Natural killer cell (primary cell): ENCODE data around the gene NAV2. TPM values are rescaled to one million over a fixed set of nuclear protein-coding genes. Genes with fewer than 3 reads are reported as not detected.

Experiments used
- ATAC-seq, 3 donors: fragments of 150-1000 bp in 2 of 3; fragments of 200-7000 bp in 1 of 3; cut with Tn5 transposase; 1 replicate in 1 of 3; 2 replicates in 2 of 3; pipeline ENCODE4 v1.10.0; 2021; ENCODE audit warnings: mild to moderate bottlenecking in 2 of 3, moderate library complexity in 2 of 3
- DNase-seq, 2 donors: peaks; one replicate each; pipeline versions ENCODE4 v3.0.0 to v3.0.0-alpha.2; 2013 to 2021; ENCODE audit warnings: mixed read lengths in 1 of 2
- H3K27ac ChIP-seq: one replicate; pipeline ENCODE4 v1.5.1; 2013; ENCODE audit warnings: mild to moderate bottlenecking, low read length
- H3K27me3 ChIP-seq: one replicate; pipeline ENCODE4 v1.6.1; 2013; ENCODE audit warnings: low read length; ENCODE audit not compliant: control insufficient read depth, insufficient read depth
- H3K36me3 ChIP-seq: one replicate; pipeline ENCODE4 v1.6.1; 2013; ENCODE audit warnings: low read length; ENCODE audit not compliant: control insufficient read depth, insufficient read depth
- H3K4me1 ChIP-seq: one replicate; pipeline ENCODE4 v1.6.1; 2013; ENCODE audit warnings: low read length; ENCODE audit not compliant: control insufficient read depth, insufficient read depth
- H3K4me3 ChIP-seq: one replicate; pipeline ENCODE4 v1.5.1; 2013; ENCODE audit warnings: low read length
- H3K9me3 ChIP-seq: one replicate; pipeline ENCODE4 v1.6.1; 2013; ENCODE audit warnings: low read length; ENCODE audit not compliant: control insufficient read depth, insufficient read depth
- H3K27ac Mint-ChIP-seq, 2 donors: one replicate each; pipeline ENCODE4 v1.8.0; 2022; ENCODE audit warnings: mild to moderate bottlenecking in 2 of 2, mixed read lengths in 2 of 2, moderate library complexity in 1 of 2
- H3K27me3 Mint-ChIP-seq, 2 donors: one replicate each; pipeline ENCODE4 v1.8.0; 2022; ENCODE audit warnings: low read depth in 2 of 2, mixed read lengths in 2 of 2
- H3K36me3 Mint-ChIP-seq: one replicate; pipeline ENCODE4 v1.8.0; 2022; ENCODE audit warnings: mixed read lengths
- H3K4me1 Mint-ChIP-seq, 2 donors: one replicate each; pipeline ENCODE4 v1.8.0; 2022; ENCODE audit warnings: mixed read lengths in 2 of 2
- H3K4me3 Mint-ChIP-seq: one replicate; pipeline ENCODE4 v1.8.0; 2022; ENCODE audit warnings: mild to moderate bottlenecking, moderate library complexity, mixed read lengths
- H3K9me3 Mint-ChIP-seq, 2 donors: one replicate each; pipeline ENCODE4 v1.8.0; 2022; ENCODE audit warnings: mixed read lengths in 2 of 2
- CTCF ChIP-seq: fragments of 200-600 bp; IDR thresholded peaks from one replicate; pipeline ENCODE4 v1.8.0; 2022; ENCODE audit warnings: antibody characterized with exemption
- WGBS: methylation state at CpG from one replicate; pipeline ENCODE4 v1.1.7; 2013; ENCODE audit warnings: missing lambda C conversion rate; ENCODE audit not compliant: insufficient coverage; 5-methylcytosine and 5-hydroxymethylcytosine counted together
- intact Hi-C: fragments of 100-400 bp; cut with micrococcal nuclease; formaldehyde crosslinking; loops from one replicate; pipeline ENCODE4 v1.14.2; 2022
- total RNA-seq, 4 donors: library from RNA; stranded (reverse); fragments of 120-200 nt in 1 of 4; gene quantifications; one replicate each; pipeline versions ENCODE4 v1.2.3 to v1.2.4, GENCODE V29; 2013 to 2022

NAV2 gene
- total RNA-seq, 3 donors from 2014 or later (not counting 1 experiment from before 2014, with no cell fraction given) = 0.14 to 1.6 (median 0.43) TPM

- Mint-ChIP-seq H3K36me3 (no peaks in the 10 kb centered on the region), H3K27ac (no peak overlapping the region), H3K27me3 (no peaks in the 10 kb centered on the region), H3K9me3 (no peaks in the 10 kb centered on the region), H3K4me1 (no peaks in the 10 kb centered on the region), H3K4me3 (no peak overlapping the region)
- 85% methylated on average over 4 of the region's 4 CpGs for WGBS
- DNase-seq = no peak
- H3K27me3 ChIP-seq = no peaks in the 10 kb centered on the region
- H3K9me3 ChIP-seq = no peaks in the 10 kb centered on the region
- TF ChIP-seq CTCF = no peak
- no peak for ATAC-seq
- no peaks in the 10 kb centered on the region for H3K36me3 ChIP-seq
- no peak overlapping the region for H3K27ac ChIP-seq
- intact Hi-C loops = no loop called here
- no peak overlapping the region for H3K4me3 ChIP-seq
- H3K4me1 ChIP-seq = no peaks in the 10 kb centered on the region
Observed at GRCh38 chr11:19737575-19737974, 24.9 kb downstream of the NAV2 start.

GRCh38 chr11:19738124-19738523, 25.5 kb downstream of the NAV2 start:
- H3K9me3 Mint-ChIP-seq = no peaks in the 10 kb centered on the region
- no peak for DNase-seq
- ATAC-seq = no peak

GRCh38 chr11:19739872-19740271, 27.2 kb downstream of the NAV2 start:
- intact Hi-C loops = no loop called here
- no peaks in the 10 kb centered on the region for H3K9me3 ChIP-seq
- no peak overlapping the region for H3K4me3 Mint-ChIP-seq
- H3K4me1 Mint-ChIP-seq = no peaks in the 10 kb centered on the region
- no peak for DNase-seq
- no peaks in the 10 kb centered on the region for H3K4me1 ChIP-seq
- H3K27ac Mint-ChIP-seq = no peak overlapping the region
- ATAC-seq = no peak
- peaks cover 0 to 2% of the 10 kb centered on the region in 2 donors for H3K27me3 Mint-ChIP-seq
- no peak overlapping the region for H3K27ac ChIP-seq
- no peak overlapping the region for H3K4me3 ChIP-seq
- H3K27me3 ChIP-seq = no peaks in the 10 kb centered on the region
- H3K9me3 Mint-ChIP-seq = no peaks in the 10 kb centered on the region
- TF ChIP-seq CTCF = no peak
- H3K36me3 Mint-ChIP-seq = no peaks in the 10 kb centered on the region
- no peaks in the 10 kb centered on the region for H3K36me3 ChIP-seq
- WGBS = 100% methylated on average over 4 of the region's 4 CpGs

More at GRCh38 chr11:19738124-19738523, 25.5 kb downstream of the NAV2 start:
- no peaks in the 10 kb centered on the region for H3K36me3 ChIP-seq
- no peaks in the 10 kb centered on the region for H3K9me3 ChIP-seq
- H3K4me3 ChIP-seq = no peak overlapping the region
- Mint-ChIP-seq H3K27me3 (peaks cover 0 to 2% of the 10 kb centered on the region in 2 donors), H3K4me3 (no peak overlapping the region), H3K27ac (no peak overlapping the region), H3K36me3 (no peaks in the 10 kb centered on the region), H3K4me1 (no peaks in the 10 kb centered on the region)
- intact Hi-C loops = no loop called here
- TF ChIP-seq CTCF = no peak
- H3K27ac ChIP-seq = no peak overlapping the region
- H3K4me1 ChIP-seq = no peaks in the 10 kb centered on the region
- no peaks in the 10 kb centered on the region for H3K27me3 ChIP-seq
- WGBS = 53% methylated on average over 3 of the region's 3 CpGs

- DNase-seq = no peak
- no peak for TF ChIP-seq CTCF
- 80% methylated on average over 1 of the region's 1 CpG for WGBS
- ATAC-seq = no peak
- Mint-ChIP-seq H3K4me1 (no peaks in the 10 kb centered on the region), H3K9me3 (no peaks in the 10 kb centered on the region), H3K36me3 (no peaks in the 10 kb centered on the region), H3K27ac (no peak overlapping the region), H3K27me3 (peaks cover 0 to 2% of the 10 kb centered on the region in 2 donors), H3K4me3 (no peak overlapping the region)
- Histone ChIP-seq H3K9me3 (no peaks in the 10 kb centered on the region), H3K4me1 (no peaks in the 10 kb centered on the region), H3K27me3 (no peaks in the 10 kb centered on the region), H3K36me3 (no peaks in the 10 kb centered on the region), H3K27ac (no peak overlapping the region), H3K4me3 (no peak overlapping the region)
- intact Hi-C loops = no loop called here
Observed at GRCh38 chr11:19740586-19740985, 27.9 kb downstream of the NAV2 start.
